Loucy (cell line): ENCODE measurements around the gene UNC13C.

Source experiments
- H2AFZ ChIP-seq: fragments of 200-600 bp; sonication (generic); 2 replicates; pipeline ENCODE4 v1.6.0; 2016; ENCODE audit warnings: antibody characterized with exemption, mild to moderate bottlenecking, low read length, moderate library complexity
- H3F3A ChIP-seq: fragments of 200-600 bp; 2 replicates; pipeline ENCODE4 v1.6.0; 2016; ENCODE audit warnings: antibody characterized with exemption, low read depth, mild to moderate bottlenecking
- H3K27me3 ChIP-seq: fragments of 200-600 bp; sonication (generic); 2 replicates; pipeline ENCODE4 v1.6.1; 2014; ENCODE audit warnings: low read length, mild to moderate bottlenecking; ENCODE audit not compliant: insufficient read depth, poor library complexity, severe bottlenecking
- H3K36me3 ChIP-seq: fragments of 200-600 bp; sonication (generic); 2 replicates; pipeline ENCODE4 v1.6.1; 2016; ENCODE audit warnings: low read length; ENCODE audit not compliant: insufficient read depth
- H3K4me1 ChIP-seq: fragments of 200-600 bp; sonication (generic); 2 replicates; pipeline ENCODE4 v1.5.1; 2014; ENCODE audit warnings: low read length, mild to moderate bottlenecking; ENCODE audit not compliant: insufficient read depth, poor library complexity, severe bottlenecking
- H3K4me2 ChIP-seq: fragments of 200-600 bp; sonication (generic); 2 replicates; pipeline ENCODE4 v1.6.0; 2014; ENCODE audit warnings: antibody characterized with exemption, low read length, low read depth, mild to moderate bottlenecking; ENCODE audit not compliant: poor library complexity, severe bottlenecking
- H3K4me3 ChIP-seq: fragments of 200-600 bp; sonication (generic); 2 replicates; pipeline ENCODE4 v1.5.1; 2014; ENCODE audit warnings: low read length, mild to moderate bottlenecking, mixed read lengths; ENCODE audit not compliant: poor library complexity, severe bottlenecking
- H3K79me2 ChIP-seq: fragments of 200-600 bp; sonication (generic); 2 replicates; pipeline ENCODE4 v1.6.1; 2014; ENCODE audit warnings: low read length; ENCODE audit not compliant: insufficient read depth
- H3K9ac ChIP-seq: fragments of 200-600 bp; sonication (generic); 2 replicates; pipeline ENCODE4 v1.6.0; 2014; ENCODE audit warnings: mild to moderate bottlenecking, low read depth, low read length, moderate library complexity; ENCODE audit not compliant: poor library complexity, severe bottlenecking
- H3K9me2 ChIP-seq: fragments of 200-600 bp; sonication (generic); replicated peaks from 2 replicates; pipeline ENCODE4 v1.6.1; 2016; ENCODE audit warnings: low read depth, low read length, mixed read lengths
- H3K9me3 ChIP-seq: fragments of 200-600 bp; sonication (generic); 2 replicates; pipeline ENCODE4 v1.6.1; 2014; ENCODE audit warnings: mild to moderate bottlenecking, antibody characterized with exemption, low read length, low read depth; ENCODE audit not compliant: insufficient read depth
- H4K20me1 ChIP-seq: fragments of 200-600 bp; sonication (generic); 2 replicates; pipeline ENCODE4 v1.6.0; 2014; ENCODE audit warnings: antibody characterized with exemption, low read length, mild to moderate bottlenecking; ENCODE audit not compliant: insufficient read depth, poor library complexity, severe bottlenecking
- CTCF ChIP-seq: fragments of 200-600 bp; sonication (generic); conservative IDR thresholded peaks from 2 replicates; pipeline ENCODE4 v1.5.1; 2014; ENCODE audit warnings: mild to moderate bottlenecking, antibody characterized with exemption, low read length
- EZH2phosphoT487 ChIP-seq: fragments of 200-600 bp; IDR thresholded peaks from 2 replicates; pipeline ENCODE4 v1.6.1; 2018; ENCODE audit warnings: antibody characterized with exemption, mild to moderate bottlenecking, moderate library complexity, borderline replicate concordance

UNC13C gene

DNA sequence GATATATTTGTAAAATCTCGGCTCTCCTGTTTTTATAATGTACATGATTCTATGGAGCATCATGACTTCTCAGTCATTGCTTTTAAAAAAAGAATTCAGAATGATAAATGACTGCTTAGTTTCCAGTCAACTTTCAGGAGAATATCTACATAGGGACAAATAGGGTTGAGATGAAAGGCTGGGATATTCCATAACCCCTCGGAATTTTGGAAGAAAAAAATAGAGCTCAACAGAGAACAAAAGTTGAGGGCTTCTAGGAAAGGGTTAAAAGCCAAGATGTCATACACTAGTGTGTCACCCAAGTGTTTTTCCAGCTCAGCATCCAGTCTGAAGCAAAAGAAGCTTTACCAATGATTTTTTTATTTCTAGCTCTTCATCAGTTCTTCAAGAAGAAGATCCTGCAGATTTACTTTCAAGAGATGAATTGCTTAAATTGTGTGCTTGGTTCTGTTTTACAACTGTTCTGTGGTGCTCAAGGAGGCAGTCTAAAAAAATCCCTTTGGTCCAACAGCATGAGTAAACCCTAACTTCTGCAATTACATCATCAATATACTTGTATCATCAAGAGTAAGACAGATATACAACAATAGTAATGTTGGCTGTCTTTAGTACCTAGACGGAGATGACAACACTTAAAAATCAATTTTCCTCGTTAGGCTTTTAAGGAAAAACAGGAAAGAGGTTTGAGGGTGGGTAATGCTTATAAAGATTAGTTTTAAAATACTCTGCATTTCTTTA, 979 bp downstream of the UNC13C start:
- Histone ChIP-seq H3F3A (no peaks in the 10 kb centered on the region), H3K4me3 (no peak overlapping the region), H3K79me2 (no peaks in the 10 kb centered on the region), H3K27me3 (no peaks in the 10 kb centered on the region), H2AFZ (no peak overlapping the region), H3K9me2 (no peaks in the 10 kb centered on the region), H3K4me1 (no peaks in the 10 kb centered on the region), H3K9ac (no peak overlapping the region), H3K4me2 (no peak overlapping the region), H3K9me3 (no peaks in the 10 kb centered on the region), H3K36me3 (no peaks in the 10 kb centered on the region), H4K20me1 (no peaks in the 10 kb centered on the region)
- TF ChIP-seq CTCF = no peak
- no peak for TF ChIP-seq EZH2phosphoT487

- Histone ChIP-seq H3K4me1 (no peaks in the 10 kb centered on the region), H3K27me3 (no peaks in the 10 kb centered on the region), H4K20me1 (no peaks in the 10 kb centered on the region), H3K4me2 (no peak overlapping the region), H3K36me3 (no peaks in the 10 kb centered on the region), H3K9me3 (no peaks in the 10 kb centered on the region), H3K4me3 (no peak overlapping the region), H2AFZ (no peak overlapping the region), H3K9me2 (no peaks in the 10 kb centered on the region), H3K79me2 (no peaks in the 10 kb centered on the region), H3F3A (no peaks in the 10 kb centered on the region), H3K9ac (no peak overlapping the region)
- TF ChIP-seq CTCF (no peak), EZH2phosphoT487 (no peak)
Measured at GRCh38 chr15:53980021-53980420, 1.8 kb downstream of the UNC13C start.

DNA sequence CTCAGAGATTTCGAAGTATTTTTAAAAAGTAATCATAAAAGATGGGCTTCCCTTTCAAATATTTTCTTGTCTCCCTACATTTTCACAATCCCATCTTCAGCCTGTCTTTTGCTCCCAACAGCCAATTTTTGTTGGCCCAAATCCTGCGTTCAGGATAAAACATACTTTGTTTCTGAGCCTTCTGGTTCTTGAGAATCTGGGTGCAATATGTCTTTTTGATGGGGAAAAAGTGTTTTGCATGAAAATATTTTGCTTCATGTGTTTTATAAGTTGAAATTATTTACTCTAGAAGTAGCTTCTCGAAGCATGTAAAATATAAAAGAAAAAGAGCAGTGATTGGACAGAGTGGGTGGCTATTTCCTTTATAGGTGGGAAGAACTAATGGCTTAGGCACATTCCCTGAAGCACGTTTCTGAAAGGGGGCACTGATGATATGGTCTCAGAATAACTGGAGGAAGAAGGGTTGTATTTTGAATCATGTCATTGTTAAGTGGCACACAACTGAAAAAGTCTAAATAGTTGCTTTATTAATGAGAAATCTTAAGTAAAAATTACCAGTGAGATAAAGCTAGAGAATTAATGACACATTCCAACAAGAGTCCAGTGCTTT, 3.9 kb downstream of the UNC13C start:
- H3K27me3 ChIP-seq = no peaks in the 10 kb centered on the region
- no peaks in the 10 kb centered on the region for H3F3A ChIP-seq
- H3K79me2 ChIP-seq = no peaks in the 10 kb centered on the region
- H4K20me1 ChIP-seq = no peaks in the 10 kb centered on the region
- no peaks in the 10 kb centered on the region for H3K4me1 ChIP-seq
- TF ChIP-seq CTCF = no peak
- no peak for TF ChIP-seq EZH2phosphoT487
- H3K4me3 ChIP-seq = no peak overlapping the region
- H3K9me2 ChIP-seq = no peaks in the 10 kb centered on the region
- no peak overlapping the region for H2AFZ ChIP-seq
- no peak overlapping the region for H3K4me2 ChIP-seq
- H3K9me3 ChIP-seq = no peaks in the 10 kb centered on the region
- no peaks in the 10 kb centered on the region for H3K36me3 ChIP-seq
- no peak overlapping the region for H3K9ac ChIP-seq
